ENCODE results near the gene SIAH2. TPM values are rescaled to one million over a fixed set of nuclear protein-coding genes. Genes with fewer than 3 reads are reported as not detected.

The SIAH2 gene
- total RNA-seq, 1 donor from 2014 or later = 10.1 TPM

Other genes starting within 250 kb of the SIAH2 start
- gene SERP1, start 216.7 kb downstream of the SIAH2 start, total RNA-seq = 97.2 and 130 TPM in 2 replicates
- gene EIF2A, start 216.4 kb downstream of the SIAH2 start, total RNA-seq = 165 and 216 TPM in 2 replicates
- gene SELENOT, start 159.8 kb downstream of the SIAH2 start, total RNA-seq = 141 and 176 TPM in 2 replicates
- under 0.01 TPM in 2 replicates for gene ERICH6, start 59.2 kb downstream of the SIAH2 start, total RNA-seq
- not detected in 2 replicates for gene MINDY4B, start 142.3 kb upstream of the SIAH2 start, total RNA-seq
- gene CLRN1, start 209.6 kb upstream of the SIAH2 start, total RNA-seq = not detected in 2 replicates